ENCODE measurements around the gene KIR2DL1.
"Not testable (repeated sequence)": the region's sequence is repeated elsewhere in the genome, so short reads cannot be mapped to it uniquely, and the experiment has no call there.

Gene KIR2DL1

DNA sequence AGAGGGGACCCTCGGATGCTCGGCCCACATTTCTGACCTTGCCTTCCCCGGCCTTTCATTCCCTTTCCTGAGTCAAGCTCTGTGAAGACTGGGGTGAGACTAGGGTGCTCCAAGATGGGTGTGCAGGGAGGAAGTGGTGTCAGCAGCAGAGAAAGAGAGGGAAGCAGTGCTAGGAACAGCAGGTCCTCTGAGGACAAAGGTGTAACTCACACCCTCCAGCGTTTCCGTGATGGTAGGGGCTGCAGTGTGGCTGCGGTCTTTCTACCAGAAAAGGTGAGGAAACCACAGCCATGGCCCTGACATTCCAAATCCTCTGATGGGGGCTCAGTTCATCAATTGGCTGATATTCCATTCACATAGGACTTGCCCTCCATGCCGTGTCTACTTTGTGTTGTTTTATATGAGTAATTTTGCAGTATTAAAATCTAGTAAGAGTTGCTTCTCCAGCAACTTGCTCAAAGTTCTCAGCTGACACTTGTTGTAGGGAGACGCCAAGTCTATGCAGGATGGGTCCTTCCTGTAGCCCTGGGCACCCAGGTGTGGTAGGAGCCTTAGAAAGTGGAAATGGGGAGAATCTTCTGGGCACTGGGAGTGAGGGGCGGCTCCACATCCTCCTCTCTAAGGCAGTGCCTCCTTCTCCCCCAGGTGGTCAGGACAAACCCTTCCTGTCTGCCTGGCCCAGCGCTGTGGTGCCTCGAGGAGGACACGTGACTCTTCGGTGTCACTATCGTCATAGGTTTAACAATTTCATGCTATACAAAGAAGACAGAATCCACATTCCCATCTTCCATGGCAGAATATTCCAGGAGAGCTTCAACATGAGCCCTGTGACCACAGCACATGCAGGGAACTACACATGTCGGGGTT is 48.3 kb downstream of the KIR2DL1 start:
- no peak for DNase-seq (ENCODE audit: low read depth in 2 of 2)

DNA sequence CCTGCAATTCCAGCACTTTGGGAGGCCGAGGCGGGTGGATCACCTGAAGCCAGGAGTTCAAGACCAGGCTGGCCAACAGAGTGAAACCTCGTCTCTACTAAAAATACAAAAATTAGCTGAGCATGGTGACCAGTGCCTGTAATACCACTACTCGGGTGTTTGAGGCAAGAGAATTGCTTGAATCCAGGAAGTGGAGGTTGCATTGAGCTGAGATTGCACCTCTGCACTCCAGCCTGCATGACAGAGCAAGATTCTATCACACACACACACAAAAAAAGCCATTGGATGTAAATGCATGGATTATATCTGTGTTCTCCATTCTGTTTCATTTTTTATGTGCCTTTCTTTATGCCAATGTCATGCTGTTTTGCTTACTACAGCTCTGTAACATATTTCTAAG is 54.8 kb downstream of the KIR2DL1 start:
- DNase-seq (ENCODE audit: low read depth in 2 of 2), result not testable (repeated sequence)

- DNase-seq (ENCODE audit: low read depth in 2 of 2), result not testable (repeated sequence)
Observed at GRCh38 chr19:54825326-54825725, 55.7 kb downstream of the KIR2DL1 start.

DNA sequence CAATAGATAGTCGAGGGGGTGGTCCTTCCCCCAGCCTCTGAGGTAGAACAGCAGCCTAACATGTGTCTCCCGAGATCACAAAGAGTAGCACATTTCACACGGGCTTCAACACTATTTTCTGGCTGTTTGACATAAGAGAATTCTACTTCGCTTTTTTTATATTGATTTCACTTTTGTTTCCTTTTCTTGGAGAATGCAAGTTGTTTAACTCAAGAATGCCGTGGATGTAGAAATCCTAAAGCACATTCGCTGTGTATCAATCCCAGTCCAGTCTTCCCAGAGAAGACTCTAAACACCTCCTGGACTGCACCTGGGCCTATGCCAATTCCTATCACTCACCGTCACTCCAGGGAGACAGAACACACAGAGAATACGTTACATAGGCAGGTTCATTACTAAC is 58.5 kb downstream of the KIR2DL1 start:
- DNase-seq (ENCODE audit: low read depth in 2 of 2), result not testable (repeated sequence)

- not testable (repeated sequence) for DNase-seq (ENCODE audit: low read depth in 2 of 2)
Observed at GRCh38 chr19:54832496-54832895, 62.9 kb downstream of the KIR2DL1 start, which contains the start of gene KIR2DS4. TSS of gene KIR2DS4 (plus strand) at chr19:54832676.

Data from stimulated activated CD4-positive, alpha-beta T cell treated with anti-CD3 and anti-CD28 coated beads, Interleukin-4, amount 100 ng/mL, for 48 hours (primary cell).